ENCODE results near the gene ERC2.

Gene ERC2

GRCh38 chr3:56055546-56055945 is 412.7 kb downstream of the ERC2 start:
- no peak overlapping the region for H3K9ac ChIP-seq (ENCODE audit: low read length)
- no peak overlapping the region for H3K4me3 ChIP-seq (ENCODE audit: low read length)
- no peaks in the 10 kb centered on the region for H3K9me3 ChIP-seq (ENCODE audit: control insufficient read depth, low read depth, low read length)
- no peaks in the 10 kb centered on the region for H3K27me3 ChIP-seq (ENCODE audit: control insufficient read depth, insufficient read depth, low read length)
- H3K27ac ChIP-seq (ENCODE audit: low read length), result no peak overlapping the region
- H3K4me1 ChIP-seq (ENCODE audit: control insufficient read depth, low read depth, low read length), result peaks cover 44% of the 10 kb centered on the region
- no peaks in the 10 kb centered on the region for H3K36me3 ChIP-seq (ENCODE audit: control insufficient read depth, low read depth, low read length)

- H3K9me3 ChIP-seq (ENCODE audit: control insufficient read depth, low read depth, low read length), result no peaks in the 10 kb centered on the region
- H3K4me1 ChIP-seq (ENCODE audit: control insufficient read depth, low read depth, low read length), result peaks cover 44% of the 10 kb centered on the region
- no peak overlapping the region for H3K4me3 ChIP-seq (ENCODE audit: low read length)
- no peak overlapping the region for H3K9ac ChIP-seq (ENCODE audit: low read length)
- no peaks in the 10 kb centered on the region for H3K36me3 ChIP-seq (ENCODE audit: control insufficient read depth, low read depth, low read length)
- H3K27ac ChIP-seq (ENCODE audit: low read length), result no peak overlapping the region
- H3K27me3 ChIP-seq (ENCODE audit: control insufficient read depth, insufficient read depth, low read length), result no peaks in the 10 kb centered on the region
These were observed 413.4 kb downstream of the ERC2 start for GRCh38 chr3:56054844-56055243.

DNA sequence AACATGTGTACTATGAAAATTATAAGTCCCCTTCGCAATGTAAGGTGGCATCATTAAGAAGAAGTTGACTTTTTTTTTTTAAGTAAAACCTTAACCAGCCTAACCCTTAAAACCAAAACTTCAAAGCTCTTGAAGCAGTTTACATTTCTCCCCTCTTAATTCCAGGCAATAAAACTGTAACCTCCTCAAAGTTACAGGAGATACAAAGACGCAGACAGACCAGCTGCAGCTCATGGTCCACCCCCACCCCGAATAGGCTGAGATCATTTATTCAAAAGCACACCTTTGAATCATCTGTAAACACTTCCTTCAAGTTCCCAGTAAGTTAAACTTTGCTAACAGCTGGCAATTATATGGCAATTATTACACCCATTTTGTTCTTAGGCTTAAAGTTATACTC is 414.5 kb downstream of the ERC2 start:
- no peaks in the 10 kb centered on the region for H3K9me3 ChIP-seq (ENCODE audit: control insufficient read depth, low read depth, low read length)
- no peaks in the 10 kb centered on the region for H3K27me3 ChIP-seq (ENCODE audit: control insufficient read depth, insufficient read depth, low read length)
- H3K9ac ChIP-seq (ENCODE audit: low read length), result no peak overlapping the region
- no peak overlapping the region for H3K27ac ChIP-seq (ENCODE audit: low read length)
- H3K4me1 ChIP-seq (ENCODE audit: control insufficient read depth, low read depth, low read length), result peaks cover 44% of the 10 kb centered on the region
- no peak overlapping the region for H3K4me3 ChIP-seq (ENCODE audit: low read length)
- H3K36me3 ChIP-seq (ENCODE audit: control insufficient read depth, low read depth, low read length), result no peaks in the 10 kb centered on the region

- H3K36me3 ChIP-seq (ENCODE audit: control insufficient read depth, low read depth, low read length), result no peaks in the 10 kb centered on the region
- H3K27ac ChIP-seq (ENCODE audit: low read length), result no peak overlapping the region
- H3K4me1 ChIP-seq (ENCODE audit: control insufficient read depth, low read depth, low read length), result peaks cover 44% of the 10 kb centered on the region
- no peaks in the 10 kb centered on the region for H3K27me3 ChIP-seq (ENCODE audit: control insufficient read depth, insufficient read depth, low read length)
- H3K9me3 ChIP-seq (ENCODE audit: control insufficient read depth, low read depth, low read length), result no peaks in the 10 kb centered on the region
- H3K4me3 ChIP-seq (ENCODE audit: low read length), result no peak overlapping the region
- no peak overlapping the region for H3K9ac ChIP-seq (ENCODE audit: low read length)
These were observed 416.1 kb downstream of the ERC2 start for GRCh38 chr3:56052188-56052587.

GRCh38 chr3:56051052-56051451 is 417.2 kb downstream of the ERC2 start:
- H3K27me3 ChIP-seq (ENCODE audit: control insufficient read depth, insufficient read depth, low read length), result no peaks in the 10 kb centered on the region
- H3K27ac ChIP-seq (ENCODE audit: low read length), result no peak overlapping the region
- no peaks in the 10 kb centered on the region for H3K36me3 ChIP-seq (ENCODE audit: control insufficient read depth, low read depth, low read length)
- no peak overlapping the region for H3K4me3 ChIP-seq (ENCODE audit: low read length)
- H3K4me1 ChIP-seq (ENCODE audit: control insufficient read depth, low read depth, low read length), result peaks cover 45% of the 10 kb centered on the region
- no peak overlapping the region for H3K9ac ChIP-seq (ENCODE audit: low read length)
- no peaks in the 10 kb centered on the region for H3K9me3 ChIP-seq (ENCODE audit: control insufficient read depth, low read depth, low read length)

- no peaks in the 10 kb centered on the region for H3K36me3 ChIP-seq (ENCODE audit: control insufficient read depth, low read depth, low read length)
- no peak overlapping the region for H3K4me3 ChIP-seq (ENCODE audit: low read length)
- no peak overlapping the region for H3K27ac ChIP-seq (ENCODE audit: low read length)
- no peaks in the 10 kb centered on the region for H3K27me3 ChIP-seq (ENCODE audit: control insufficient read depth, insufficient read depth, low read length)
- H3K9me3 ChIP-seq (ENCODE audit: control insufficient read depth, low read depth, low read length), result no peaks in the 10 kb centered on the region
- peaks cover 28% of the 10 kb centered on the region for H3K4me1 ChIP-seq (ENCODE audit: control insufficient read depth, low read depth, low read length)
- no peak overlapping the region for H3K9ac ChIP-seq (ENCODE audit: low read length)
These were observed 419.3 kb downstream of the ERC2 start for GRCh38 chr3:56048946-56049345.

GRCh38 chr3:56048331-56048730 is 419.9 kb downstream of the ERC2 start:
- no peak overlapping the region for H3K27ac ChIP-seq (ENCODE audit: low read length)
- no peaks in the 10 kb centered on the region for H3K36me3 ChIP-seq (ENCODE audit: control insufficient read depth, low read depth, low read length)
- no peaks in the 10 kb centered on the region for H3K27me3 ChIP-seq (ENCODE audit: control insufficient read depth, insufficient read depth, low read length)
- no peak overlapping the region for H3K9ac ChIP-seq (ENCODE audit: low read length)
- no peaks in the 10 kb centered on the region for H3K9me3 ChIP-seq (ENCODE audit: control insufficient read depth, low read depth, low read length)
- peaks cover 27% of the 10 kb centered on the region for H3K4me1 ChIP-seq (ENCODE audit: control insufficient read depth, low read depth, low read length)
- H3K4me3 ChIP-seq (ENCODE audit: low read length), result no peak overlapping the region

GRCh38 chr3:56042326-56042951 is 425.8 kb downstream of the ERC2 start:
- no peaks in the 10 kb centered on the region for H3K36me3 ChIP-seq (ENCODE audit: control insufficient read depth, low read depth, low read length)
- H3K9ac ChIP-seq (ENCODE audit: low read length), result no peak overlapping the region
- H3K4me1 ChIP-seq (ENCODE audit: control insufficient read depth, low read depth, low read length), result peaks cover 17% of the 10 kb centered on the region
- H3K4me3 ChIP-seq (ENCODE audit: low read length), result no peak overlapping the region
- H3K27me3 ChIP-seq (ENCODE audit: control insufficient read depth, insufficient read depth, low read length), result no peaks in the 10 kb centered on the region
- H3K9me3 ChIP-seq (ENCODE audit: control insufficient read depth, low read depth, low read length), result no peaks in the 10 kb centered on the region
- no peak overlapping the region for H3K27ac ChIP-seq (ENCODE audit: low read length)

GRCh38 chr3:56025326-56025725 is 442.9 kb downstream of the ERC2 start:
- Histone ChIP-seq H3K27me3 (ENCODE audit: control insufficient read depth, insufficient read depth, low read length) (no peaks in the 10 kb centered on the region), H3K4me1 (ENCODE audit: control insufficient read depth, low read depth, low read length) (peaks cover under 1% of the 10 kb centered on the region), H3K36me3 (ENCODE audit: control insufficient read depth, low read depth, low read length) (no peaks in the 10 kb centered on the region), H3K9ac (ENCODE audit: low read length) (no peak overlapping the region), H3K4me3 (ENCODE audit: low read length) (no peak overlapping the region), H3K9me3 (ENCODE audit: control insufficient read depth, low read depth, low read length) (no peaks in the 10 kb centered on the region), H3K27ac (ENCODE audit: low read length) (no peak overlapping the region)

- Histone ChIP-seq H3K27me3 (ENCODE audit: control insufficient read depth, insufficient read depth, low read length) (no peaks in the 10 kb centered on the region), H3K4me1 (ENCODE audit: control insufficient read depth, low read depth, low read length) (peaks cover 4% of the 10 kb centered on the region), H3K36me3 (ENCODE audit: control insufficient read depth, low read depth, low read length) (no peaks in the 10 kb centered on the region), H3K9me3 (ENCODE audit: control insufficient read depth, low read depth, low read length) (no peaks in the 10 kb centered on the region), H3K4me3 (ENCODE audit: low read length) (no peak overlapping the region), H3K9ac (ENCODE audit: low read length) (no peak overlapping the region), H3K27ac (ENCODE audit: low read length) (no peak overlapping the region)
These were observed 444.7 kb downstream of the ERC2 start for GRCh38 chr3:56023546-56023945.

- Histone ChIP-seq H3K4me1 (ENCODE audit: control insufficient read depth, low read depth, low read length) (peaks cover 4% of the 10 kb centered on the region), H3K9ac (ENCODE audit: low read length) (no peak overlapping the region), H3K27ac (ENCODE audit: low read length) (no peak overlapping the region), H3K36me3 (ENCODE audit: control insufficient read depth, low read depth, low read length) (no peaks in the 10 kb centered on the region), H3K9me3 (ENCODE audit: control insufficient read depth, low read depth, low read length) (no peaks in the 10 kb centered on the region), H3K27me3 (ENCODE audit: control insufficient read depth, insufficient read depth, low read length) (no peaks in the 10 kb centered on the region), H3K4me3 (ENCODE audit: low read length) (no peak overlapping the region)
These were observed 445.6 kb downstream of the ERC2 start for GRCh38 chr3:56022619-56023018.

DNA sequence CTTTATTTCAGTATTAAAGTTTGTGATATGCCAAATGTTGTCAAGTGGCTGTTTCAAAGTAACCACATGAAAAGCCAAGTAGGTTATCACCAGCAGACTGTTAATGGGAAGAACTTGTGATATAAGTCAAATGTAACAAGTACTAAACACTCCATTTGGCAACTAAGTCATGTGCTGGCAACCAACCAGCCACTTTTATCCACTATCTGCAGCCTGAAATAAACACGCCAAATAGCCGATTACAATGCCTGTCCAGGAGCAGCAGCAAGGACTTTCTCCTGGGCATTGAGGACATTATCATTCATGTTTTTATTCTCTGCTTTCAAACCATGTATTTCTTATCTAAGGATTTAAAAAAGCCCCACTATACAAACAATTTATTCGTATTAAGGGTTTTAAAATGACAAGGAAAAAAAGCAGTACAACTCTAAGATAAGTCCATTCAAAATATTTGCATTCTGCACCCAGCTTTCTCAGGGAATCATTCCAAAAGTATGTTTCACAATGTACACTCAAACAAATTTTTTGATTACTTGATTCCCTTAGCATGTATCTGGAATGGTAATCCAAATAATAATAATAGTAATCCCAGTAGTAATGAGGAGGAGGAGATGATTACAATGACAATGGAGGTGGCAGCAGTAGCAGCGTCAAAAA is 448.6 kb downstream of the ERC2 start:
- Histone ChIP-seq H3K4me3 (ENCODE audit: low read length) (no peak overlapping the region), H3K9me3 (ENCODE audit: control insufficient read depth, low read depth, low read length) (no peaks in the 10 kb centered on the region), H3K27ac (ENCODE audit: low read length) (no peak overlapping the region), H3K27me3 (ENCODE audit: control insufficient read depth, insufficient read depth, low read length) (no peaks in the 10 kb centered on the region), H3K9ac (ENCODE audit: low read length) (no peak overlapping the region), H3K4me1 (ENCODE audit: control insufficient read depth, low read depth, low read length) (peaks cover 4% of the 10 kb centered on the region), H3K36me3 (ENCODE audit: control insufficient read depth, low read depth, low read length) (no peaks in the 10 kb centered on the region)

Data from iPS-18a (cell line).